ENCODE results near the gene SLC7A14.

The SLC7A14 gene

GRCh38 chr3:170431054-170431453 is 154.8 kb downstream of the SLC7A14 start:
- ChIA-PET POLR2A (no interaction called here), CTCF (interaction anchor here (1.0 to 4.4 kb wide), 5 partner anchors 14 to 380 kb away, joined by 3 to 26 read pairs (median 5); no protein-coding TSS in a partner anchor)
- DNase-seq (ENCODE audit: extremely low spot score): no peak
- TF ChIP-seq CTCF (IDR thresholded peaks at IDR 0.05; ENCODE audit: control extremely low read depth, extremely low read depth, low read depth, missing control alignments): no peak

GRCh38 chr3:170429050-170429449 is 156.8 kb downstream of the SLC7A14 start:
- CTCF ChIA-PET: interaction anchor here (1.6 to 2.0 kb wide), 2 partner anchors 12 to 15 kb away, joined by 3 to 5 read pairs; no protein-coding TSS in a partner anchor
- DNase-seq (ENCODE audit: extremely low spot score): no peak
- TF ChIP-seq CTCF (IDR thresholded peaks at IDR 0.05; ENCODE audit: control extremely low read depth, extremely low read depth, low read depth, missing control alignments): no peak
- POLR2A ChIA-PET: no interaction called here

GRCh38 chr3:170428095-170428494 is 157.8 kb downstream of the SLC7A14 start:
- DNase-seq (ENCODE audit: extremely low spot score): no peak
- CTCF ChIA-PET: interaction anchor here (1.6 kb wide), 1 partner anchor 14 kb away, joined by 3 read pairs; no protein-coding TSS in a partner anchor
- POLR2A ChIA-PET: no interaction called here
- no peak for TF ChIP-seq CTCF (IDR thresholded peaks at IDR 0.05; ENCODE audit: control extremely low read depth, extremely low read depth, low read depth, missing control alignments)

- CTCF ChIA-PET: interaction anchor here (1.4 to 1.6 kb wide), 2 partner anchors 9 to 13 kb away, joined by 5 to 9 read pairs; no protein-coding TSS in a partner anchor
- DNase-seq (ENCODE audit: extremely low spot score): no peak
- POLR2A ChIA-PET: no interaction called here
- no peak for TF ChIP-seq CTCF (IDR thresholded peaks at IDR 0.05; ENCODE audit: control extremely low read depth, extremely low read depth, low read depth, missing control alignments)
These were observed 159.6 kb downstream of the SLC7A14 start for GRCh38 chr3:170426240-170426797.

- no peak for TF ChIP-seq CTCF (IDR thresholded peaks at IDR 0.05; ENCODE audit: control extremely low read depth, extremely low read depth, low read depth, missing control alignments)
- POLR2A ChIA-PET: no interaction called here
- CTCF ChIA-PET: interaction anchor here (1.2 to 1.6 kb wide), 3 partner anchors 9 to 386 kb away, joined by 5 to 9 read pairs (median 7); no protein-coding TSS in a partner anchor
- no peak for DNase-seq (ENCODE audit: extremely low spot score)
These were observed 160.2 kb downstream of the SLC7A14 start for GRCh38 chr3:170425491-170426239.

GRCh38 chr3:170424879-170425278 is 161.0 kb downstream of the SLC7A14 start:
- ChIA-PET CTCF (interaction anchor here (1.2 to 1.6 kb wide), 3 partner anchors 8 to 387 kb away, joined by 5 to 9 read pairs (median 7); no protein-coding TSS in a partner anchor), POLR2A (no interaction called here)
- no peak for DNase-seq (ENCODE audit: extremely low spot score)
- no peak for TF ChIP-seq CTCF (IDR thresholded peaks at IDR 0.05; ENCODE audit: control extremely low read depth, extremely low read depth, low read depth, missing control alignments)

All from GM10248 (cell line).